Ishikawa (cell line): ENCODE data around the gene PCBP3.

Source experiments
- EGR1 ChIP-seq: IDR thresholded peaks from 2 replicates; pipeline ENCODE4 v1.6.1; 2012
- TCF12 ChIP-seq: IDR thresholded peaks from 2 replicates; pipeline ENCODE4 v1.6.1; 2012; ENCODE audit warnings: low read depth
- TEAD4 ChIP-seq: IDR thresholded peaks from 2 replicates; pipeline ENCODE4 v1.6.1; 2012
- TF ChIP-seq, protein P1 (sequence below): IDR thresholded peaks from 2 replicates; pipeline ENCODE4 v1.6.1; 2012; ENCODE audit warnings: low read depth, mild to moderate bottlenecking

DNA sequence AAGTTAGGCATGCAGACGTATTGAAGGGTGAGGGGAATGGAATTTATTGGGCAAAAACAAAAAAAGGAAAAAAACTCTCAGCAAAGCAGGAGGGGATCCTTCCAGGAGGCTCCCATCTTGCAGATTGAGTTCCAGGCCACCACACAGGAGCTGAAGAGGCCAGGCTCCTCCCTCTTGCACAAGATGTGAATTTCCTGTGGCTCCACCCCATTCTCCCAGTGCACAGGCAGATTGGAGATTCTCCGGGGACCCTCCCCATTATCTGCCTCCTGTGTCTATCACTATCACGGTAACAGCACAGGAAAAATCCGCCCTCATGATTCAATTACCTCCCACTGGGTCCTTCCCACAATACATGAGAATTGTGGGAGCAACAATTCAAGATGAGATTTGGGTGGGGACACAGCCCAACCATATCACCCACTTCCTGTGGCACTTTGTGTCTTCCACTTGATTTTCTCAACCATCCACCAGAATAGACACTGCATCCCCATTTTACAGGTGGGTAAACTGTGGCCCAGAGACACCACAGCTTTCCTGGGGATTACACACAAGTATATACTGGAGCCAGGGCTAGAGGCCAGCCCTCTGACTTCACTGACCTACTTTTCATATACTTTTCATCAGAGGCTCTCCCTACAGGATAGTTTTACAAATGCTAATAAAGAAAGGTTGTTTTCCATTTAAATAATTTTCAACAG lies 319.2 kb downstream of the PCBP3 start:
- TF ChIP-seq, protein P1, sequence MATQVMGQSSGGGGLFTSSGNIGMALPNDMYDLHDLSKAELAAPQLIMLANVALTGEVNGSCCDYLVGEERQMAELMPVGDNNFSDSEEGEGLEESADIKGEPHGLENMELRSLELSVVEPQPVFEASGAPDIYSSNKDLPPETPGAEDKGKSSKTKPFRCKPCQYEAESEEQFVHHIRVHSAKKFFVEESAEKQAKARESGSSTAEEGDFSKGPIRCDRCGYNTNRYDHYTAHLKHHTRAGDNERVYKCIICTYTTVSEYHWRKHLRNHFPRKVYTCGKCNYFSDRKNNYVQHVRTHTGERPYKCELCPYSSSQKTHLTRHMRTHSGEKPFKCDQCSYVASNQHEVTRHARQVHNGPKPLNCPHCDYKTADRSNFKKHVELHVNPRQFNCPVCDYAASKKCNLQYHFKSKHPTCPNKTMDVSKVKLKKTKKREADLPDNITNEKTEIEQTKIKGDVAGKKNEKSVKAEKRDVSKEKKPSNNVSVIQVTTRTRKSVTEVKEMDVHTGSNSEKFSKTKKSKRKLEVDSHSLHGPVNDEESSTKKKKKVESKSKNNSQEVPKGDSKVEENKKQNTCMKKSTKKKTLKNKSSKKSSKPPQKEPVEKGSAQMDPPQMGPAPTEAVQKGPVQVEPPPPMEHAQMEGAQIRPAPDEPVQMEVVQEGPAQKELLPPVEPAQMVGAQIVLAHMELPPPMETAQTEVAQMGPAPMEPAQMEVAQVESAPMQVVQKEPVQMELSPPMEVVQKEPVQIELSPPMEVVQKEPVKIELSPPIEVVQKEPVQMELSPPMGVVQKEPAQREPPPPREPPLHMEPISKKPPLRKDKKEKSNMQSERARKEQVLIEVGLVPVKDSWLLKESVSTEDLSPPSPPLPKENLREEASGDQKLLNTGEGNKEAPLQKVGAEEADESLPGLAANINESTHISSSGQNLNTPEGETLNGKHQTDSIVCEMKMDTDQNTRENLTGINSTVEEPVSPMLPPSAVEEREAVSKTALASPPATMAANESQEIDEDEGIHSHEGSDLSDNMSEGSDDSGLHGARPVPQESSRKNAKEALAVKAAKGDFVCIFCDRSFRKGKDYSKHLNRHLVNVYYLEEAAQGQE: no peak
- TF ChIP-seq TEAD4 (no peak), EGR1 (no peak), TCF12 (no peak)
